Stimulated activated CD8-positive, alpha-beta memory T cell treated with anti-CD3 and anti-CD28 coated beads, Interleukin-12 subunit alpha, Interleukin-12 subunit beta, amount 100 ng/mL, for 24 hours (primary cell): ENCODE results near the gene NTHL1.

Source experiments
- DNase-seq: peaks from one replicate; pipeline ENCODE4 v3.0.0-alpha.2; 2020; ENCODE audit errors: extremely low read depth

NTHL1 gene

GRCh38 chr16:1992704-1993317, 54.8 kb downstream of the NTHL1 start:
- no peak for DNase-seq

GRCh38 chr16:1991948-1992703, 55.5 kb downstream of the NTHL1 start:
- peak; percentile 90 for DNase-seq

- no peak for DNase-seq
Measured at GRCh38 chr16:1991588-1991947, 56.1 kb downstream of the NTHL1 start.

- DNase-seq, result no peak
Measured at GRCh38 chr16:1991135-1991551, 56.5 kb downstream of the NTHL1 start.

GRCh38 chr16:1990351-1991134, 57.1 kb downstream of the NTHL1 start:
- no peak for DNase-seq

- no peak for DNase-seq
Measured at GRCh38 chr16:1990101-1990350, 57.6 kb downstream of the NTHL1 start.
